NCI-H524 treated with DMSO at 0.1 percent for 48 hours (cell line): Measurements from ENCODE around the gene KLK7.
"Not testable (repeated sequence)": the region's sequence is repeated elsewhere in the genome, so short reads cannot be mapped to it uniquely, and the experiment has no call there.

Source experiments
- DNase-seq: peaks from one replicate; lab custom pipeline; 2025; lab: John Stamatoyannopoulos, UW

KLK7 gene

GRCh38 chr19:51010066-51010795 is 26.5 kb upstream of the KLK7 start:
- DNase-seq = no peak

GRCh38 chr19:51009061-51009891 is 25.6 kb upstream of the KLK7 start:
- DNase-seq = no peak

- no peak for DNase-seq
These were observed 23.8 kb upstream of the KLK7 start for GRCh38 chr19:51007488-51007887.

- DNase-seq = no peak
These were observed 22.7 kb upstream of the KLK7 start for GRCh38 chr19:51006406-51006805.

GRCh38 chr19:51005248-51005647 is 21.5 kb upstream of the KLK7 start:
- no peak for DNase-seq

GRCh38 chr19:51003316-51003715 is 19.6 kb upstream of the KLK7 start:
- DNase-seq = no peak

- no peak for DNase-seq
These were observed 19.0 kb upstream of the KLK7 start for GRCh38 chr19:51002542-51003311.

GRCh38 chr19:51002089-51002532 is 18.4 kb upstream of the KLK7 start:
- DNase-seq = no peak

GRCh38 chr19:51001515-51001914 is 17.8 kb upstream of the KLK7 start, which contains the start of gene KLK8:
KLK8 (minus strand) TSS chr19:51001604; CDS start chr19:51001167, 437 bp downstream.
- no peak for DNase-seq

GRCh38 chr19:51000981-51001380 is 17.3 kb upstream of the KLK7 start:
- DNase-seq = no peak

- DNase-seq = no peak
These were observed 16.7 kb upstream of the KLK7 start for GRCh38 chr19:51000426-51000825.

GRCh38 chr19:50998686-50999085 is 15.0 kb upstream of the KLK7 start:
- DNase-seq = no peak

- DNase-seq = no peak
These were observed 14.3 kb upstream of the KLK7 start for GRCh38 chr19:50998061-50998460.

GRCh38 chr19:50994129-50994528 is 10.4 kb upstream of the KLK7 start:
- no peak for DNase-seq

- DNase-seq = no peak
These were observed 8.9 kb upstream of the KLK7 start for GRCh38 chr19:50992666-50993035.

- not testable (repeated sequence) for DNase-seq
These were observed 699 bp upstream of the KLK7 start for GRCh38 chr19:50984416-50984815.

- DNase-seq = no peak
These were observed 1.5 kb downstream of the KLK7 start for GRCh38 chr19:50982186-50982585.

- no peak for DNase-seq
These were observed 2.0 kb downstream of the KLK7 start for GRCh38 chr19:50981587-50982146.

GRCh38 chr19:50980208-50980607 is 3.5 kb downstream of the KLK7 start:
- no peak for DNase-seq

- no peak for DNase-seq
These were observed 4.0 kb downstream of the KLK7 start for GRCh38 chr19:50979758-50980157.

GRCh38 chr19:50978772-50979390 is 4.8 kb downstream of the KLK7 start:
- no peak for DNase-seq

GRCh38 chr19:50977626-50978025 is 6.1 kb downstream of the KLK7 start:
- DNase-seq = no peak
